CD8-positive, alpha-beta memory T cell (primary cell): ENCODE measurements around the gene USH1C. TPM values are rescaled to one million over a fixed set of nuclear protein-coding genes. Genes with fewer than 3 reads are reported as not detected.
A peak's percentile ranks its signal among the peaks of the same experiment; 100 is the strongest.

Experiments
- CTCF ChIA-PET: fragments of 350-600 bp; sonication (Branson Sonifier 250); formaldehyde crosslinking; loops from one replicate; lab custom pipeline; 2021; ENCODE audit warnings: antibody characterized with exemption; lab: Charles Lee
- POLR2A ChIA-PET: fragments of 350-600 bp; sonication (Branson Sonifier 250); formaldehyde crosslinking; loops from one replicate; lab custom pipeline; 2021; ENCODE audit warnings: antibody characterized with exemption; lab: Charles Lee
- DNase-seq, 5 donors: peaks; one replicate each; pipeline versions ENCODE4 v3.0.0 to v3.0.0-alpha.2; 2020 to 2022; ENCODE audit warnings: mixed read lengths in 1 of 5
- H3K27ac ChIP-seq: one replicate; pipeline ENCODE4 v1.7.0; 2013; ENCODE audit warnings: low read depth, mild to moderate bottlenecking, low read length, moderate library complexity
- H3K27me3 ChIP-seq: 2 replicates; pipeline ENCODE4 v1.7.0; 2013; ENCODE audit warnings: low read length, mild to moderate bottlenecking; ENCODE audit not compliant: insufficient read depth, poor library complexity, severe bottlenecking
- H3K36me3 ChIP-seq: 2 replicates; pipeline ENCODE4 v1.7.0; 2013; ENCODE audit warnings: mild to moderate bottlenecking, low read length, moderate library complexity; ENCODE audit not compliant: insufficient read depth
- H3K4me1 ChIP-seq: 2 replicates; pipeline ENCODE4 v1.7.0; 2013; ENCODE audit warnings: mild to moderate bottlenecking, low read length, moderate library complexity; ENCODE audit not compliant: insufficient read depth
- H3K4me3 ChIP-seq: 2 replicates; pipeline ENCODE4 v1.7.0; 2013; ENCODE audit warnings: mild to moderate bottlenecking, low read length
- H3K9me3 ChIP-seq: 2 replicates; pipeline ENCODE4 v1.7.0; 2013; ENCODE audit warnings: mild to moderate bottlenecking, low read length
- H3K27ac Mint-ChIP-seq, 8 donors: one replicate each; pipeline ENCODE4 v1.8.0; 2020 to 2021; ENCODE audit warnings: mixed read lengths in 8 of 8, mild to moderate bottlenecking in 6 of 8, inconsistent platforms in 3 of 8, moderate library complexity in 3 of 8
- H3K27me3 Mint-ChIP-seq, 2 donors: one replicate each; pipeline ENCODE4 v1.8.0; 2020 to 2021; ENCODE audit warnings: mixed read lengths in 2 of 2, mild to moderate bottlenecking in 1 of 2, moderate library complexity in 1 of 2
- H3K36me3 Mint-ChIP-seq, 3 donors: one replicate each; pipeline ENCODE4 v1.8.0; 2020 to 2021; ENCODE audit warnings: mixed read lengths in 3 of 3, inconsistent platforms in 1 of 3, mild to moderate bottlenecking in 1 of 3
- H3K4me1 Mint-ChIP-seq, 3 donors: one replicate each; pipeline ENCODE4 v1.8.0; 2020 to 2021; ENCODE audit warnings: mixed read lengths in 3 of 3, inconsistent platforms in 1 of 3, mild to moderate bottlenecking in 1 of 3
- H3K4me3 Mint-ChIP-seq, 7 donors: one replicate each; pipeline ENCODE4 v1.8.0; 2020 to 2021; ENCODE audit warnings: mixed read lengths in 7 of 7, mild to moderate bottlenecking in 6 of 7, moderate library complexity in 4 of 7, inconsistent platforms in 2 of 7
- H3K9me3 Mint-ChIP-seq, 5 donors: one replicate each; pipeline ENCODE4 v1.8.0; 2020 to 2022; ENCODE audit warnings: mixed read lengths in 5 of 5, mild to moderate bottlenecking in 3 of 5, moderate library complexity in 2 of 5, inconsistent platforms in 1 of 5
- polyA plus RNA-seq: library from polyadenylated mRNA; unstranded; fragments of 300-500 nt; fragmentation: Illumina TruSeq; gene quantifications from one replicate; pipeline ENCODE4 v1.2.3, GENCODE V29; 2021
- total RNA-seq, 2 experiments: library from RNA; stranded (reverse); gene quantifications; one replicate each; pipeline ENCODE4 v1.2.3, GENCODE V29; 2021

The USH1C gene
- total and polyA plus RNA-seq, 3 experiments from 2014 or later = not detected

DNA sequence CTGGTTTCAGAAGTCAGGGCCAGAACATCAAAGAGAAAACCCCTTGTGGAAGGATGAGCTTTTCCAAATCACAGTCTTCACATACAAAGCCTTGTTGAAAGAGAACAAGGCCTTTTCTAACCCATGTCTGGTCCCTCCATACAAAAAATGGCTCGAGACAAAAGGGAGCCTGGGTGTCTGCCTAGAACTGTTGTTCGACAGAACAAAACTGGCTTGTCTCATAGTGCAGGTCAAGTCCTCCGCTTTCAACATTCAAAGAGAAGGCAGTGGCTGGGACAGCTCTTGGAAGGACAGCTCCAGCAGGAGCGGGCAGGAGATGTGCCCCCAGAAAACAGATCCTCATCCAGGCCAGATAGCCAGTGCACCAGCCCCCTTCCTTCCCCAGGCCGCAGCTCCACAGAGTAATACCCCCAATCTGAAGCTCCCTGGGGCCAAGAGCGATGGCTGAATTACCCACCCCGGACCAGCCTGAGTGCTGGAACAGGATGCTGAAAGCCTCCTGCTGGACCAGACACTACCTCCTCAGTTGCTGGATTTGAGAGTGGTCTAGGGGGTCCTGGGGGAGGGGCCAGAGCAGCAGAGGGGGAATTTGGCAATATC is 27.6 kb downstream of the USH1C start:
- ChIA-PET CTCF (interaction anchor here (1.5 kb wide), 1 partner anchor 12 kb away, joined by 6 read pairs; no protein-coding TSS in a partner anchor), POLR2A (no interaction called here)
- H3K4me1 ChIP-seq = no peaks in the 10 kb centered on the region
- DNase-seq = no peak
- no peak overlapping the region for H3K4me3 ChIP-seq
- Mint-ChIP-seq H3K9me3 (no peaks in the 10 kb centered on the region), H3K27me3 (peaks cover 8 to 11% of the 10 kb centered on the region in 2 donors), H3K4me1 (no peaks in the 10 kb centered on the region), H3K27ac (no peak overlapping the region), H3K36me3 (no peaks in the 10 kb centered on the region), H3K4me3 (no peak overlapping the region)
- no peak overlapping the region for H3K27ac ChIP-seq
- no peaks in the 10 kb centered on the region for H3K9me3 ChIP-seq
- H3K27me3 ChIP-seq = no peaks in the 10 kb centered on the region
- no peaks in the 10 kb centered on the region for H3K36me3 ChIP-seq

DNA sequence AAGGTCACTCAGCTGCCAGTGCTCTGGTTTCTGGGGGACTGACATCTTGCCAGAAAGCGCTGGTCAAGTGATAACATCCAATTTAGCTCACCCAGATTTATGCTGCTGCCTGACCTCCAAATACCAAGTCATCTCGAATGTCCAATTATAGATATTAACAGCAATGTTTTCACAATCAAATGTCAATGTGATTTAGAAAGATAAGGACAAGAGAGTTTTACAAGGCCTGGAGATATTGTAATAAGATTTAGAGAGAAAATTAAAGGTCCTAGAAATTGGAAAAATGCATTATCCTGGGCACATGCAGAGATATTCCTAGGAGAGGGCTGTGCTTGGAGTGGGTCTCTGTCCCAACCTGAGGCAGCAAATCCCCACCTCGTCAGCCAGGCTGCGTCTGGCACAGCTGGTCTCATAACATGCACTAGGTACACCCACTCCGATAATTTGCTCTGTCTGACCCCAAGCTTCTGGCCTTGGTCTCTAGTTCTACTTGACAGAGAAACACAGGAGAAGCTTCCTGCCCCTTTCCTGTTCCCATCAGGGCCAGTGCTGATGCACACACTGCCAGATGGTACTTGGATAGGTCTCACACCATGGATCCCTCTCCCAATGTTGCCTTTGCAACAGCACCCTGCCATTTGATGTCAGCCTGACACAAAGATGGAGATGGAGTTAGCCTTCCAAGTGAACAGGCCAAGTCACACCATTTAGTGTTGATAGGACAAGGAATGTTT is 28.6 kb downstream of the USH1C start:
- H3K36me3 ChIP-seq = no peaks in the 10 kb centered on the region
- Mint-ChIP-seq H3K27me3 (peaks cover 8 to 11% of the 10 kb centered on the region in 2 donors), H3K4me3 (no peak overlapping the region), H3K4me1 (no peaks in the 10 kb centered on the region), H3K9me3 (no peaks in the 10 kb centered on the region), H3K27ac (no peak overlapping the region), H3K36me3 (no peaks in the 10 kb centered on the region)
- no peak for DNase-seq
- H3K4me3 ChIP-seq = no peak overlapping the region
- H3K27me3 ChIP-seq = no peaks in the 10 kb centered on the region
- H3K27ac ChIP-seq = no peak overlapping the region
- H3K4me1 ChIP-seq = no peaks in the 10 kb centered on the region
- CTCF ChIA-PET = interaction anchor here (1.5 to 1.7 kb wide), 2 partner anchors 11 to 12 kb away, joined by 5 to 6 read pairs; no protein-coding TSS in a partner anchor
- POLR2A ChIA-PET = no interaction called here
- H3K9me3 ChIP-seq = no peaks in the 10 kb centered on the region

DNA sequence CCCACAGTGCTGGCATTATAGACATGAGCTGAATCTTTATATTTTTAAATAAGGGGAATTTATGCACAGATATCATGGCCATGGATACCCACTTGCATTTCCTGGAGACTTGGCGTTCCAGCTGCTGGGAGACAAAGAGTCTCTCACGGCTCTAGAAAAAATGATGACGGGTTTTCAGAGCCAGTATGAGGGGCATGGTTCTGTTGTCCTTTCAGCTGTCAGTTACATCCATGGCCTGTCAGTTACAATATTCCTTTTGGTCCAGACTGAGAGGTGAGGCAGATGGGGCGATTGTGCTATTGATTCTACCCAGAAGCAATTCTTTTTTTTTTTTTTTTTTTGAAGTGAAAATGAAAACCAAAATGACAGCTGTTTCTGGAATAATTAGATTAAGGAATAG is 29.7 kb downstream of the USH1C start:
- no peaks in the 10 kb centered on the region for H3K4me1 Mint-ChIP-seq
- H3K9me3 Mint-ChIP-seq = no peaks in the 10 kb centered on the region
- no peak for DNase-seq
- no peaks in the 10 kb centered on the region for H3K9me3 ChIP-seq
- peaks cover 6 to 8% of the 10 kb centered on the region in 2 donors for H3K27me3 Mint-ChIP-seq
- no peaks in the 10 kb centered on the region for H3K27me3 ChIP-seq
- H3K4me1 ChIP-seq = no peaks in the 10 kb centered on the region
- ChIA-PET POLR2A (no interaction called here), CTCF (interaction anchor here (1.7 to 2.5 kb wide), 2 partner anchors 10 to 13 kb away, joined by 5 to 11 read pairs; no protein-coding TSS in a partner anchor)
- H3K4me3 ChIP-seq = no peak overlapping the region
- no peaks in the 10 kb centered on the region for H3K36me3 Mint-ChIP-seq
- H3K27ac ChIP-seq = no peak overlapping the region
- H3K27ac Mint-ChIP-seq = no peak overlapping the region
- H3K4me3 Mint-ChIP-seq = no peak overlapping the region
- no peaks in the 10 kb centered on the region for H3K36me3 ChIP-seq

DNA sequence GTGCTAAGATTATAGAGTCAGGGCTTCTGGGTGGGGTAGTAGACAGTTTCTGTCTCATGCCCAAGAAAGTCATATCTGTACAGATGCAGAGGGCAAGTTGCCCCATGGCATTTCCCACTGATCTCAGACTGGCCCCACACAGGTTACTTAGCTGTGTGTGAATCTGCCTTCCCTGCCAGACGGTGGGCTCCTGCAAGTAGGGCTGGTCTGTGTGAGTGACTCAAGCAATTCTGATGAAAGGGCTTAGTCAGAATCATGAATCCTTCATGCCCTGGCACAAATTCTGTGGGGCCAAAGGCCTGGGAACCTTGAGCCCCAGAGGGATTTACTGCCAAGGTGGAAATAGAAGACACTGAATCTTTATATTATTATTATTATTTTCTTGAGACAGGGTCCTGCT is 30.4 kb downstream of the USH1C start:
- H3K27ac Mint-ChIP-seq = no peak overlapping the region
- ChIA-PET POLR2A (no interaction called here), CTCF (interaction anchor here (1.4 to 2.5 kb wide), 2 partner anchors 9 to 284 kb away, joined by 4 to 11 read pairs; no protein-coding TSS in a partner anchor)
- Histone ChIP-seq H3K4me1 (no peaks in the 10 kb centered on the region), H3K27ac (no peak overlapping the region), H3K9me3 (no peaks in the 10 kb centered on the region), H3K36me3 (no peaks in the 10 kb centered on the region), H3K4me3 (no peak overlapping the region), H3K27me3 (no peaks in the 10 kb centered on the region)
- no peaks in the 10 kb centered on the region for H3K9me3 Mint-ChIP-seq
- no peaks in the 10 kb centered on the region for H3K4me1 Mint-ChIP-seq
- H3K4me3 Mint-ChIP-seq = no peak overlapping the region
- no peaks in the 10 kb centered on the region for H3K36me3 Mint-ChIP-seq
- H3K27me3 Mint-ChIP-seq = peaks cover 6 to 12% of the 10 kb centered on the region in 2 donors
- no peak for DNase-seq

GRCh38 chr11:17512101-17512500 is 32.1 kb downstream of the USH1C start:
- H3K4me3 ChIP-seq = no peak overlapping the region
- H3K9me3 ChIP-seq = no peaks in the 10 kb centered on the region
- Mint-ChIP-seq H3K9me3 (no peaks in the 10 kb centered on the region), H3K36me3 (no peaks in the 10 kb centered on the region), H3K27ac (no peak overlapping the region), H3K27me3 (peaks cover 4 to 17% of the 10 kb centered on the region in 2 donors), H3K4me3 (no peak overlapping the region), H3K4me1 (no peaks in the 10 kb centered on the region)
- no peaks in the 10 kb centered on the region for H3K36me3 ChIP-seq
- POLR2A ChIA-PET = no interaction called here
- H3K4me1 ChIP-seq = no peaks in the 10 kb centered on the region
- CTCF ChIA-PET = interaction anchor here (0.9 to 1.4 kb wide), 3 partner anchors 122 to 282 kb away, joined by 3 to 4 read pairs (median 3); partner anchors contain the start of gene KCNJ11
- DNase-seq = no peak
- no peaks in the 10 kb centered on the region for H3K27me3 ChIP-seq
- no peak overlapping the region for H3K27ac ChIP-seq

- CTCF ChIA-PET = interaction anchor here (0.9 kb wide), 1 partner anchor 122 kb away, joined by 3 read pairs; no protein-coding TSS in a partner anchor
- POLR2A ChIA-PET = no interaction called here
- Mint-ChIP-seq H3K4me3 (no peak overlapping the region), H3K4me1 (no peaks in the 10 kb centered on the region), H3K36me3 (no peaks in the 10 kb centered on the region), H3K9me3 (no peaks in the 10 kb centered on the region), H3K27me3 (peaks cover 3 to 19% of the 10 kb centered on the region in 2 donors), H3K27ac (no peak overlapping the region)
- Histone ChIP-seq H3K4me3 (no peak overlapping the region), H3K27me3 (no peaks in the 10 kb centered on the region), H3K27ac (no peak overlapping the region), H3K36me3 (no peaks in the 10 kb centered on the region), H3K4me1 (no peaks in the 10 kb centered on the region), H3K9me3 (no peaks in the 10 kb centered on the region)
- DNase-seq = no peak
These were observed 32.6 kb downstream of the USH1C start for GRCh38 chr11:17511571-17511970.

- Histone ChIP-seq H3K27me3 (no peaks in the 10 kb centered on the region), H3K4me1 (no peaks in the 10 kb centered on the region), H3K4me3 (no peak overlapping the region), H3K9me3 (no peaks in the 10 kb centered on the region), H3K27ac (no peak overlapping the region), H3K36me3 (no peaks in the 10 kb centered on the region)
- POLR2A ChIA-PET = no interaction called here
- no peak for DNase-seq
- Mint-ChIP-seq H3K36me3 (no peaks in the 10 kb centered on the region), H3K4me3 (no peak overlapping the region), H3K4me1 (no peaks in the 10 kb centered on the region), H3K9me3 (no peaks in the 10 kb centered on the region), H3K27ac (peak overlapping the region in 1 of 8 donors; percentile 52), H3K27me3 (peaks cover 4 to 18% of the 10 kb centered on the region in 2 donors)
- CTCF ChIA-PET = no interaction called here
These were observed 33.6 kb downstream of the USH1C start for GRCh38 chr11:17510507-17511206.
